ENCODE measurements around the gene CFDP1.

- TF ChIP-seq CTCF (IDR thresholded peaks at IDR 0.05) (no peak), POLR2A (IDR thresholded peaks at IDR 0.05) (no peak), POLR2AphosphoS5 (IDR thresholded peaks at IDR 0.05) (no peak), EP300 (IDR thresholded peaks at IDR 0.05) (no peak)
Observed at GRCh38 chr16:75287708-75288107, 145.6 kb downstream of the CFDP1 start.

Measured in suprapubic skin (tissue), 4 donors.